Small intestine (tissue), 7 donors: ENCODE data around the gene MESD. TPM values are rescaled to one million over a fixed set of nuclear protein-coding genes. Genes with fewer than 3 reads are reported as not detected.

Source experiments
- DNase-seq, 2 donors: peaks; one replicate each; pipeline versions ENCODE4 v3.0.0 to v3.0.0-alpha.2; 2013
- FAIRE-seq: peaks from 2 replicates; lab custom pipeline; 2012; peaks lifted over from hg19 to GRCh38; lab: Jason Lieb, UNC
- H3K27ac ChIP-seq, 3 donors: one replicate each; pipeline ENCODE4 v1.5.1; 2013; ENCODE audit warnings: low read length in 2 of 3, mild to moderate bottlenecking in 2 of 3, control low read depth in 1 of 3, inconsistent platforms in 1 of 3, low read depth in 1 of 3, moderate library complexity in 1 of 3
- H3K27me3 ChIP-seq, 3 donors: one replicate each; pipeline ENCODE4 v1.6.1; 2013; ENCODE audit warnings: low read length in 3 of 3, inconsistent platforms in 1 of 3; ENCODE audit not compliant: control insufficient read depth in 3 of 3, insufficient read depth in 3 of 3
- H3K36me3 ChIP-seq, 3 donors: one replicate each; pipeline ENCODE4 v1.6.1; 2013; ENCODE audit warnings: low read length in 3 of 3, inconsistent platforms in 1 of 3, low read depth in 1 of 3, mild to moderate bottlenecking in 1 of 3, moderate library complexity in 1 of 3; ENCODE audit not compliant: control insufficient read depth in 3 of 3, insufficient read depth in 2 of 3
- H3K4me1 ChIP-seq, 3 donors: one replicate each; pipeline ENCODE4 v1.6.1; 2013; ENCODE audit warnings: low read length in 2 of 3, inconsistent platforms in 1 of 3, low read depth in 1 of 3, mild to moderate bottlenecking in 1 of 3, moderate library complexity in 1 of 3; ENCODE audit not compliant: control insufficient read depth in 3 of 3, insufficient read depth in 2 of 3
- H3K4me3 ChIP-seq, 3 donors: one replicate each; pipeline ENCODE4 v1.5.1; 2013; ENCODE audit warnings: low read length in 3 of 3, control low read depth in 1 of 3, inconsistent platforms in 1 of 3, low read depth in 1 of 3, mild to moderate bottlenecking in 1 of 3, moderate library complexity in 1 of 3
- H3K9me3 ChIP-seq, 2 donors: one replicate each; pipeline ENCODE4 v1.6.1; 2013; ENCODE audit warnings: low read depth in 1 of 2, low read length in 1 of 2; ENCODE audit not compliant: control insufficient read depth in 2 of 2, insufficient read depth in 1 of 2
- WGBS, 3 donors: extraction: QIAGEN DNeasy Blood & Tissue Kit; methylation state at CpG; one replicate each; pipeline ENCODE4 v1.1.7; 2013; 5-methylcytosine and 5-hydroxymethylcytosine counted together
- polyA plus RNA-seq, 4 donors: library from polyadenylated mRNA; stranded (reverse) in 3 of 4; unstranded in 1 of 4; fragments of 200-250 nt in 3 of 4; fragments of 120-200 nt in 1 of 4; gene quantifications; one replicate each; pipeline versions ENCODE4 v1.2.1 to v1.2.3, GENCODE V29; 2013
- donor health status: healthy with polysubstance abuse.
- donor health status: control.
- donor health status: control.
- donor health status: Bipolar disorder and iron deficiency.
- donor health status: healthy.

The MESD gene
- polyA plus RNA-seq, 4 donors = 4.7 to 33.9 (median 13.6) TPM

GRCh38 chr15:80949756-80950155 is 39.9 kb downstream of the MESD start:
- Histone ChIP-seq H3K4me3 (no peak overlapping the region), H3K27ac (no peak overlapping the region), H3K36me3 (peaks cover 2 to 51% (median 4%) of the 10 kb centered on the region in 3 donors), H3K27me3 (no peaks in the 10 kb centered on the region), H3K4me1 (no peaks in the 10 kb centered on the region), H3K9me3 (no peaks in the 10 kb centered on the region)
- WGBS, 3 donors = 93 to 100% (median 95%) methylated on average over 4 of the region's 4 CpGs
- DNase-seq (no peak), FAIRE-seq (no peak)

GRCh38 chr15:80948651-80949292 is 40.8 kb downstream of the MESD start:
- Histone ChIP-seq H3K27me3 (no peaks in the 10 kb centered on the region), H3K36me3 (peaks cover 2 to 51% (median 4%) of the 10 kb centered on the region in 3 donors), H3K4me3 (no peak overlapping the region), H3K27ac (no peak overlapping the region), H3K4me1 (no peaks in the 10 kb centered on the region), H3K9me3 (no peaks in the 10 kb centered on the region)
- 95 to 98% (median 97%) methylated on average over 13 of the region's 13 CpGs for WGBS, 3 donors
- no peak for FAIRE-seq
- no peak for DNase-seq

GRCh38 chr15:80946576-80946975 is 43.0 kb downstream of the MESD start:
- no peak for FAIRE-seq

GRCh38 chr15:80945605-80946004 is 44.0 kb downstream of the MESD start:
- no peak overlapping the region for H3K27ac ChIP-seq
- DNase-seq (no peak), FAIRE-seq (no peak)
- WGBS, 3 donors = 84 to 89% (median 87%) methylated on average over 5 of the region's 5 CpGs
- H3K4me1 ChIP-seq = no peaks in the 10 kb centered on the region
- H3K4me3 ChIP-seq = no peak overlapping the region
- no peaks in the 10 kb centered on the region for H3K27me3 ChIP-seq
- no peaks in the 10 kb centered on the region for H3K9me3 ChIP-seq
- peaks cover 0 to 62% (median 4%) of the 10 kb centered on the region in 3 donors for H3K36me3 ChIP-seq

More at GRCh38 chr15:80946576-80946975, 43.0 kb downstream of the MESD start:
- no peaks in the 10 kb centered on the region for H3K9me3 ChIP-seq
- no peak for DNase-seq
- no peak overlapping the region for H3K27ac ChIP-seq
- no peaks in the 10 kb centered on the region for H3K4me1 ChIP-seq
- 94 to 99% (median 97%) methylated on average over 8 of the region's 8 CpGs for WGBS, 3 donors
- peaks cover 2 to 57% (median 4%) of the 10 kb centered on the region in 3 donors for H3K36me3 ChIP-seq
- H3K4me3 ChIP-seq = no peak overlapping the region
- H3K27me3 ChIP-seq = no peaks in the 10 kb centered on the region

GRCh38 chr15:80944818-80945217 is 44.8 kb downstream of the MESD start:
- Histone ChIP-seq H3K27me3 (no peaks in the 10 kb centered on the region), H3K9me3 (no peaks in the 10 kb centered on the region), H3K4me3 (no peak overlapping the region), H3K4me1 (no peaks in the 10 kb centered on the region), H3K27ac (no peak overlapping the region), H3K36me3 (peaks cover 0 to 59% (median 4%) of the 10 kb centered on the region in 3 donors)
- no peak for FAIRE-seq
- no peak for DNase-seq
- 94 to 97% (median 95%) methylated on average over 3 of the region's 3 CpGs for WGBS, 3 donors

GRCh38 chr15:80942746-80943565 is 46.7 kb downstream of the MESD start:
- Histone ChIP-seq H3K4me3 (no peak overlapping the region), H3K27ac (no peak overlapping the region), H3K4me1 (no peaks in the 10 kb centered on the region), H3K36me3 (peaks cover 0 to 41% (median 3%) of the 10 kb centered on the region in 3 donors), H3K27me3 (no peaks in the 10 kb centered on the region), H3K9me3 (no peaks in the 10 kb centered on the region)
- FAIRE-seq = no peak
- DNase-seq = no peak
- WGBS, 3 donors = 91 to 94% (median 93%) methylated on average over 16 of the region's 16 CpGs

GRCh38 chr15:80942266-80942665 is 47.4 kb downstream of the MESD start:
- no peak overlapping the region for H3K4me3 ChIP-seq
- 82 to 92% (median 84%) methylated on average over 6 to 7 of the region's 7 CpGs for WGBS, 3 donors
- H3K4me1 ChIP-seq = no peaks in the 10 kb centered on the region
- H3K9me3 ChIP-seq = no peaks in the 10 kb centered on the region
- DNase-seq (no peak), FAIRE-seq (no peak)
- H3K36me3 ChIP-seq = peaks cover 0 to 44% (median 3%) of the 10 kb centered on the region in 3 donors
- H3K27me3 ChIP-seq = no peaks in the 10 kb centered on the region
- H3K27ac ChIP-seq = no peak overlapping the region

- Histone ChIP-seq H3K9me3 (no peaks in the 10 kb centered on the region), H3K27ac (no peak overlapping the region), H3K36me3 (peaks cover 0 to 42% (median 3%) of the 10 kb centered on the region in 3 donors), H3K4me1 (no peaks in the 10 kb centered on the region), H3K4me3 (no peak overlapping the region), H3K27me3 (no peaks in the 10 kb centered on the region)
- WGBS, 3 donors = 94 to 98% (median 95%) methylated on average over 6 of the region's 6 CpGs
- no peak for FAIRE-seq
- DNase-seq = no peak
Observed at GRCh38 chr15:80940851-80941250, 48.8 kb downstream of the MESD start.
